Spinal cord (tissue), 4 donors: ENCODE data around the gene METTL15. TPM values are rescaled to one million over a fixed set of nuclear protein-coding genes. Genes with fewer than 3 reads are reported as not detected.

ENCODE experiments used
- polyA plus RNA-seq, 2 donors: library from polyadenylated mRNA; unstranded; fragments of 120-200 nt; gene quantifications; one replicate each; pipeline ENCODE4 v1.2.1, GENCODE V29; 2013; ENCODE audit not compliant: insufficient read length in 2 of 2
- small RNA-seq: library from RNA; depleted of rRNA; stranded (forward); fragments of <200 nt; gene quantifications from one replicate; pipeline ENCODE3, GENCODE V24; 2014; ENCODE audit warnings: low replicate concordance
- total RNA-seq, 2 donors: library from RNA; depleted of rRNA in 1 of 2; stranded (reverse); fragments of 120-200 nt in 1 of 2; fragments of >200 nt in 1 of 2; gene quantifications; one replicate each; pipeline versions ENCODE4 v1.2.3 to v1.2.4, GENCODE V29; 2013 to 2014

METTL15 gene
- total and polyA plus RNA-seq, 4 donors, result 9.8 to 29.7 (median 13.7) TPM

Small RNA genes within 50 kb of the gene (small RNA-seq; reads per million reads assigned to genes)
- not detected for gene AC023206.1

Other genes starting within 250 kb of the METTL15 start
- 1 to 10 TPM; 4.7 to 8.5 TPM for gene KIF18A, start 232 bp upstream of the METTL15 start, total RNA-seq
- 1 to 10 TPM; 3.3 to 4.4 TPM for gene KIF18A, start 232 bp upstream of the METTL15 start, polyA plus RNA-seq